ENCODE data around the gene SYNGR2. TPM values are rescaled to one million over a fixed set of nuclear protein-coding genes. Genes with fewer than 3 reads are reported as not detected.

SYNGR2 gene
- polyA plus RNA-seq, 1 donor (not counting 4 experiments of a cell fraction or from before 2014, with no cell fraction given), result 103 TPM

DNA sequence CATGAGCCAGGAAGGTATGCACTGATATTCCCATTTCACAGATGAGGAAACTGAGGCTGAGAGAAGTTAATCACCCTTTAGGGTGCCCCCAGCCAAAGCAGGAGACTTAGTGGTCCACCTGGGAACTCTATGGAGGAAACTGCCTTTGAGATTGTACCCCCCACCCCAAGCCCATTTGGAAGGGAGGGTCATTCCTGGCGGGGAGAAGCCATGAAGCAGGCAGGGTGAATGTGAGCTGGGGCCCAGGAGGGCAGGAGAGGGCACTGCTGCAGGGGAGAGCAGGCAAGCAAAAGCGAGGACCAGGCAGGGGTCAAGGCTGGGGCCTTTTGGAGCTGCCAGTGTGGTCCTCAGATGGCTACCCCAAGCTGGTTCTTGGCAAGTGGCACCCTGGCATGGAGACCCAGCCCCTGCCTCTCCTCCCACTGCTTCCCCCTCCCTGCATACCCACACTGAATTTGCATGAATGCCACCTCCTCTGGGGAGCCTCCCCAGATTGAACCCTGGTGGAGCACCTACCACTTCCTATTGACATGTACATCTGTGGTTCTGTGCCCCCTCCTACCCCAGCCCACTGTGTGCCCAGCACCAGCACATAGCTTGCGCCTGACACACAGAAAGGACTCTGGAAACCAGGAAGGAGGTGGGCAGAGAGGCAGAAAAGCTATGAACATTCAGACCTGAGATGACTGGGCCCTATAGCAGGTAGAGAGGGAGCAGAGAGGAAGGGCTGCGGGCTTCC is 38.9 kb upstream of the SYNGR2 start:
- no peak for FAIRE-seq
- H4K20me1 ChIP-seq (ENCODE audit: control insufficient read depth, extremely low read depth, insufficient read depth, low read length), result no peaks in the 10 kb centered on the region
- H3K27me3 ChIP-seq (ENCODE audit: control insufficient read depth, extremely low read depth, insufficient read depth, low read length), result peaks cover 24% of the 10 kb centered on the region
- H3K27ac ChIP-seq (ENCODE audit: control insufficient read depth, insufficient read depth, low read length), result no peak overlapping the region
- H3K4me1 ChIP-seq (ENCODE audit: control insufficient read depth, extremely low read depth, insufficient read depth, low read length), result peaks cover 16% of the 10 kb centered on the region
- H3K79me2 ChIP-seq (ENCODE audit: control insufficient read depth, insufficient read depth, low read length), result peaks cover 4% of the 10 kb centered on the region
- peaks cover 4% of the 10 kb centered on the region for H3K9me1 ChIP-seq (ENCODE audit: control insufficient read depth, extremely low read depth, insufficient read depth, low read length)
- TF ChIP-seq EZH2 (IDR thresholded peaks at IDR 0.05; ENCODE audit: low read length), result no peak
- TF ChIP-seq, protein P1, sequence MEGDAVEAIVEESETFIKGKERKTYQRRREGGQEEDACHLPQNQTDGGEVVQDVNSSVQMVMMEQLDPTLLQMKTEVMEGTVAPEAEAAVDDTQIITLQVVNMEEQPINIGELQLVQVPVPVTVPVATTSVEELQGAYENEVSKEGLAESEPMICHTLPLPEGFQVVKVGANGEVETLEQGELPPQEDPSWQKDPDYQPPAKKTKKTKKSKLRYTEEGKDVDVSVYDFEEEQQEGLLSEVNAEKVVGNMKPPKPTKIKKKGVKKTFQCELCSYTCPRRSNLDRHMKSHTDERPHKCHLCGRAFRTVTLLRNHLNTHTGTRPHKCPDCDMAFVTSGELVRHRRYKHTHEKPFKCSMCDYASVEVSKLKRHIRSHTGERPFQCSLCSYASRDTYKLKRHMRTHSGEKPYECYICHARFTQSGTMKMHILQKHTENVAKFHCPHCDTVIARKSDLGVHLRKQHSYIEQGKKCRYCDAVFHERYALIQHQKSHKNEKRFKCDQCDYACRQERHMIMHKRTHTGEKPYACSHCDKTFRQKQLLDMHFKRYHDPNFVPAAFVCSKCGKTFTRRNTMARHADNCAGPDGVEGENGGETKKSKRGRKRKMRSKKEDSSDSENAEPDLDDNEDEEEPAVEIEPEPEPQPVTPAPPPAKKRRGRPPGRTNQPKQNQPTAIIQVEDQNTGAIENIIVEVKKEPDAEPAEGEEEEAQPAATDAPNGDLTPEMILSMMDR (optimal IDR thresholded peaks at IDR 0.05 in 1 of 3, IDR thresholded peaks at IDR 0.05 in 1 of 3, conservative IDR thresholded peaks at IDR 0.05 in 1 of 3; ENCODE audit: extremely low read depth in 1 of 3, insufficient read depth in 2 of 3, low read length in 3 of 3), result no peak
- H2AFZ ChIP-seq (ENCODE audit: control insufficient read depth, low read length), result no peak overlapping the region
- peak overlapping the region; percentile 85 for H3K4me2 ChIP-seq (ENCODE audit: control insufficient read depth, extremely low read depth, insufficient read depth, low read depth, low read length)
- no peak overlapping the region for H3K4me3 ChIP-seq (ENCODE audit: control insufficient read depth in 2 of 3, extremely low read depth in 1 of 3, insufficient read depth in 2 of 3, low read depth in 1 of 3, low read length in 3 of 3)
- H3K9me3 ChIP-seq (ENCODE audit: control insufficient read depth, low read depth, low read length), result no peaks in the 10 kb centered on the region
- no peak for DNase-seq (ENCODE audit: low read depth, low spot score)
- H3K36me3 ChIP-seq (ENCODE audit: control insufficient read depth in 2 of 2, extremely low read depth in 1 of 2, insufficient read depth in 2 of 2, low read length in 2 of 2), result peaks cover 0 to 8% of the 10 kb centered on the region in 2 experiments
- dilution Hi-C loops (cut with MboI; ENCODE audit: extremely low pct_ligation_motif_present, low sequenced_read_pairs), result no loop called here
- H3K9ac ChIP-seq (ENCODE audit: control insufficient read depth, extremely low read depth, insufficient read depth, low read length), result no peak overlapping the region

DNA sequence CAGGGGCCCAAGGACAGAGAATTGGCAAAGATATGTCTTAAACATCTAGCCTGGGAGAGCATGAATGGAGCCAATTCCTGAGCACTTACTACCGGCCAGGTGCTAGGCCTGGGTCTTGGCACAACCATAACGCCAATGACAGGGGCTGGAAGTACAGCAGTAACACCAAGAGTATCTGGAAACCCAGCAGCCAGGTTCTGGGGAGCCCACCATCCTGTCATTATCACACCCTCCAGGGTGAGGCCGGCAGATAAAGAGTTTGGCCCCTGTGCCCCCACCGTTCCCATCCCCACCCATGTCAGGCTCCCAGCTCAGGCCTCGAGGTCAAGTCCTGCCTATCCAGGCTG is 38.3 kb upstream of the SYNGR2 start:
- Histone ChIP-seq H2AFZ (ENCODE audit: control insufficient read depth, low read length) (no peak overlapping the region), H3K4me1 (ENCODE audit: control insufficient read depth, extremely low read depth, insufficient read depth, low read length) (peaks cover 16% of the 10 kb centered on the region), H3K9me1 (ENCODE audit: control insufficient read depth, extremely low read depth, insufficient read depth, low read length) (peaks cover 4% of the 10 kb centered on the region), H3K79me2 (ENCODE audit: control insufficient read depth, insufficient read depth, low read length) (peaks cover 4% of the 10 kb centered on the region), H4K20me1 (ENCODE audit: control insufficient read depth, extremely low read depth, insufficient read depth, low read length) (no peaks in the 10 kb centered on the region), H3K4me3 (ENCODE audit: control insufficient read depth in 2 of 3, extremely low read depth in 1 of 3, insufficient read depth in 2 of 3, low read depth in 1 of 3, low read length in 3 of 3) (no peak overlapping the region), H3K27me3 (ENCODE audit: control insufficient read depth, extremely low read depth, insufficient read depth, low read length) (peaks cover 29% of the 10 kb centered on the region), H3K4me2 (ENCODE audit: control insufficient read depth, extremely low read depth, insufficient read depth, low read depth, low read length) (no peak overlapping the region), H3K9me3 (ENCODE audit: control insufficient read depth, low read depth, low read length) (no peaks in the 10 kb centered on the region), H3K27ac (ENCODE audit: control insufficient read depth, insufficient read depth, low read length) (no peak overlapping the region), H3K36me3 (ENCODE audit: control insufficient read depth in 2 of 2, extremely low read depth in 1 of 2, insufficient read depth in 2 of 2, low read length in 2 of 2) (peaks cover 0 to 7% of the 10 kb centered on the region in 2 experiments), H3K9ac (ENCODE audit: control insufficient read depth, extremely low read depth, insufficient read depth, low read length) (no peak overlapping the region)
- dilution Hi-C loops (cut with MboI; ENCODE audit: extremely low pct_ligation_motif_present, low sequenced_read_pairs), result no loop called here
- DNase-seq (ENCODE audit: low read depth, low spot score), result no peak
- FAIRE-seq, result no peak
- TF ChIP-seq, protein P1 (optimal IDR thresholded peaks at IDR 0.05 in 1 of 3, IDR thresholded peaks at IDR 0.05 in 1 of 3, conservative IDR thresholded peaks at IDR 0.05 in 1 of 3; ENCODE audit: extremely low read depth in 1 of 3, insufficient read depth in 2 of 3, low read length in 3 of 3), result no peak
- TF ChIP-seq EZH2 (IDR thresholded peaks at IDR 0.05; ENCODE audit: low read length), result no peak
